ENCODE measurements around the gene BGLAP.

BGLAP gene

GRCh38 chr1:156259805-156260204 lies 17.8 kb downstream of the BGLAP start:
- DNase-seq: no peak

- no peak for DNase-seq
Measured at GRCh38 chr1:156260896-156261295, 18.9 kb downstream of the BGLAP start.

- DNase-seq: no peak
Measured at GRCh38 chr1:156262461-156263287, 20.7 kb downstream of the BGLAP start.

DNA sequence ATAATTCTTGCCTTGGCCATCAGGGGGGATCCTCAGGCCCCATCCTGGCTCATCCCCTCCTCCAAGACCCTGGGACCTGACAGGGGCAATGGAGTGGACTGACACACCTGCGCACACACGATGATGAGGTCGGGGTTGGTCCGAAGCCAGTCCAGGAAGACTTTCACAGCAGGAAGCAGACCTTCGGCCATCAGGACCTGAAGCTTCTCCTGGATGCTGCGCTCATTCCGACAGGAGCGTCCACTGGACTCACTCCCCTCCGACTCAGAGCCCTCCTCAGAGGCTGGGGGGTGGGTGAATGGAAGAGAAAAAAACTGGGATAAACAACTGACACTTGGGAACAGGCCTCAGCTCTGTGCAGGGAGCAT lies 21.3 kb downstream of the BGLAP start:
- no peak for DNase-seq

GRCh38 chr1:156266051-156266450 lies 24.1 kb downstream of the BGLAP start:
- DNase-seq: no peak

DNA sequence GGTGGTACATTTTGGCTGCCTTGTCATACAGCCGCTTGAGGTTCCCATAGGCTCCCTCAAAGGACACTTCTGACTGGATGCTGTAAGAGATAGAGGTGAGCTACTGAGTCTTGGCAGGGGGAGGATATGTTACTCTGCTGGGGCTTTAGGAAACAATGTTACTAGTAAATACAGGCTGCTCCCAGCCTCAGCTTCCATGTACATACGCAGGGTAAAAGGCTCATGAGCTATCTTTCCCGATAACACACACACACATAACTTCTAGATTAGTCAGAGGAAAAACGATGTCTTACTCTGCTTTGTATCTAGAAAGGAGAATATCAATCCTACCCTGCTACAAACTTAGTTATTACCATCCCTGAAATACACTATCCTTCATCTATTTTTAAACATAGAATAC lies 26.4 kb downstream of the BGLAP start:
- DNase-seq: no peak

DNA sequence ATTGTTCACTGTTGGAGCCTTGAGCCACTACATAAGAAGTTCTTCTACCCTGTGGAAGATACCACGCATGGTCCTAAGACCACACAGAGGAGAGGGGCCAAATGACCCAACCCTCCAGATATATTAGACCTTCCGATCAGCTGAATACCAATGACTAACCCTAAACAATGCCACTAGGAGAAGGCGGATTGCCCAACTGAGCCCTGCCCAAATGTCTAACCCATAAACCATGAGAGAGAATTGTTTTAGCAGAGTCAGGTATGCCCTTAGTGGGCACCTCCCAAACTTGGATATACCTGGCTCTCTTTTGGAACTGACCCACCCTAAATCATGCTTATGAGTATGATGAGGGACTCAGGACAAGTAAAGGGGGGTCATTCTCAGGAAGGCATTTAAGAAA lies 28.3 kb downstream of the BGLAP start:
- no peak for DNase-seq

- no peak for DNase-seq
Measured at GRCh38 chr1:156276532-156276931, 34.5 kb downstream of the BGLAP start.

DNA sequence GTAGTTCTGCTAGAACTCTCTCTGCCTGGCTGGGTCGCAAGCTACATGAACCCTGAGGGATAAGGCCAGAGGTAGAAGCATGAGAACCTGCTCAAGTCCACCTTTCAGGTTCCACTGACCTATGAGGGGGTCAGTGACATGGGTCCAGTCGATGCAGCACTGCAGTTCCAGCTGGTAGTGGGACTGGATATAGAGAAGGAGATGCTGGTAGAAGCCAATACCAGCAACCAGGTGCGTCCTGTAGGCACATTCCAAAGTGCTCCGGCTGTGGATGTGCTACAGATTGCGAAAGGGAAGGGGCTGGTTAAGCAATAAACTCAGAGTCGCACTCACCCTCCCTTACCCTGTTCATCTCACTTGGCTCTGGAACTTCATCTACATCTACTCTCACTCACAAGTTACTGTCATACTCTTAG lies 35.0 kb downstream of the BGLAP start:
- DNase-seq: no peak

DNA sequence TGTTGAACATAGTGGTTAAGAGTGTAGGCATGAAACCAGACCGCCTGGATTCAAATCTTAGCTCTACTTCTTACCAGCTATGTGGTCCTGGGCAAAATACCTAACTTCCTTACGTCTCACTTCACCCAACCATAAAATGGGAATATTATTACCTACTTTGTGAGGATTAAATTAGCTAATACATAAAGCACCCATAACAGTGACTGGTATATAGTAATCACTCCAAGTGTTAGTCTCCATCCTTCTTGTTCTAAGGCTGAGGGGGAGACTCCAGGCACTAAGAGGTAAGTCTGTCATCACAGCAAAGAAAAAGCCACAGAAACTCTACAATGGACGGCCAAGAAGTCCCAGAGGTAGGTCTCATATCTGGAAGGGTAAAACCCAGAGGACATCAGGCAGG lies 37.9 kb downstream of the BGLAP start:
- DNase-seq: no peak

GRCh38 chr1:156281281-156281680 lies 39.3 kb downstream of the BGLAP start:
- DNase-seq: peak; percentile 15 to 30

GRCh38 chr1:156281693-156282478 lies 39.9 kb downstream of the BGLAP start:
- DNase-seq: peak; percentile 18 to 26

DNA sequence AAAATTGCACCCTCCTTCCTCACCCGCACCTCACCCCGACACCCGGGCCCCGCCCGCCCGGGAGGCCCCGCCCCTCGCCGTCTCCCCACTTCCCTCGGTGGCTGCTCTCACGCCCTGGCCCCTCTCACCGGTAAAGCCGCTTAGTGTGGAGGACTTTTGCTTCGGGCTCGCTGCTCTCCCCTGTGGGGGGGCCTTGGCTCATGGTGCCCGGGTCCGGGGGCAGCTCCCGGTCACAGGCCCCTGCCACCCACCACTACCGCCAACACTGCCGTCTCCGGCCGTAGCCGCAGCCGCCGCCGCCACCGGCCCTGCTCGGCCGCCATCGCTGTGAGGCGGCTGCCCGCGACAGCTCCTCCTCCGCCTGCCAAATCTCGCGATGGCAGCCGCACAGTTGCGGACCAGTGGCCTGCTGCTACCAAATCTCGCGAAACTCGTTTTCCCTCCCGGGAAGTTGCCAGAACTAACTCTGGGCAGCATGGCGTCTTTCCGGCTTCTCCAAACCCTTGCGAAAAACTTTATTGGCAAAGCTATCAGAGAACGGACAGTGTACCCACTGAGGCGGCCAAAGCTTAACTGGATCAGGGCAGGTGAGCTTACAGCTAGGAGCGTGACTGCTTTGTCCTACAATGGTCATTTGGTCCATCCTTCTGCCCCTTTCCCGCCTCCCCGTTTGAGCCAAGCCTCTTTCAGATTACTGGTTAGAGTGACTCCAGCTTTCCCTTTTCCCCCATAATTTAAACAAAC lies 40.7 kb downstream of the BGLAP start, which contains the start of gene SMG5:
SMG5 (minus strand) TSS at position 347 of the 744 bp plus-strand sequence; CDS start at position 202, 145 bp downstream.
- peak; percentile 95 for DNase-seq

- DNase-seq: no peak
Measured at GRCh38 chr1:156283521-156283920, 41.5 kb downstream of the BGLAP start.

DNA sequence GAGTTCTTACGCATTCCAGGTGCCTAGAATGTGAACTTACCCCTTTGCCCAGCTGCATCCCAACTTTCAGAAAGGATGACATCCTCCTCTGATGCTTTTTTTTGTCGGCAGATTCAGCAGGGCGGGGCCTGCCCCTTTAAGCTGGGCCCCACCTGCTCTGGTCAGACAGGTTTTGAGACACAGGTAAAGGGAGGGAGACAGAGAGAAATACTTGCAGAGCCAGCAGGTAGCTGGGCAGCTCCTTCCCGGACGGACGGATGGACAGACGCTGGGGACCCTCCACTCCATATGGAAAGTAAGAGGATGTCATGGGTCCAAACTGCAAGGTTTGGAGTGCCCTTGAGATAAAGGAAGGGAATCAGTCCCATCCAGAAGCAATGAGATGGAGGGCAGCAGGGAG lies 42.1 kb downstream of the BGLAP start, which contains the start of gene TMEM79:
TMEM79 (plus strand) TSS at position 214 of the 400 bp plus-strand sequence. CDS start 902 bp downstream, outside the sequence.
- DNase-seq: no peak

DNA sequence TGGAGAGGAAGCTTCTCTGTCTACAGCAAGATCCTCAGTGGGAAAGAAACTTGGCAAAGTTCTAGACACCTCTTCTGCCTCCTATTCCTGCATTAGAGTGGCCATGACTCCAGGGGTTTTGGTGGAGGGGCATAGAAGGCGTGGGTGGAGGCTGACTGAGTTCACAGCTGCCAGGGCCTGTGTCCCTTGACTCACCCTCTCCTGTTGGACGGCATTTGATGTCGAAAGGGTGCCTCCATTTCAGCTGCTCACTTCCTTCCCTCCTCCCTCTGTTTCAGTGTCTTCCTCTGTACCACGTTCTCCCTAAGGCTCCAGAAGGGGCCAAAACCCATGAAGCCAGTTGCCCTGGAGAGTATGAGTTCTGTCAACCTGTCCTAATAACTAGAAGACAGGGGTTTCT lies 42.8 kb downstream of the BGLAP start:
- DNase-seq: no peak

DNA sequence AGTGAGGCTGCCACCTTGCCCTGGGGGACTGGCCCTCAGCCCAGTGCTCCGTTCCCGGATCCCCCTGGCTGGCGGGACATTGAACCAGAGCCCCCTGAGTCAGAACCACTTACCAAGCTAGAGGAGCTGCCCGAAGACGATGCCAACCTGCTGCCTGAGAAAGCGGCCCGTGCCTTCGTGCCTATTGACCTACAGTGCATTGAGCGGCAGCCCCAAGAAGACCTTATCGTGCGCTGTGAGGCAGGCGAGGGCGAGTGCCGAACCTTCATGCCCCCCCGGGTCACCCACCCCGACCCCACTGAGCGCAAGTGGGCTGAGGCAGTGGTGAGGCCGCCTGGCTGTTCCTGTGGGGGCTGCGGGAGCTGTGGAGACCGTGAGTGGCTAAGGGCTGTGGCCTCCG lies 43.5 kb downstream of the BGLAP start:
- no peak for DNase-seq

GRCh38 chr1:156286061-156286460 lies 44.1 kb downstream of the BGLAP start:
- no peak for DNase-seq

- no peak for DNase-seq
Measured at GRCh38 chr1:156289857-156290256, 47.9 kb downstream of the BGLAP start.

DNA sequence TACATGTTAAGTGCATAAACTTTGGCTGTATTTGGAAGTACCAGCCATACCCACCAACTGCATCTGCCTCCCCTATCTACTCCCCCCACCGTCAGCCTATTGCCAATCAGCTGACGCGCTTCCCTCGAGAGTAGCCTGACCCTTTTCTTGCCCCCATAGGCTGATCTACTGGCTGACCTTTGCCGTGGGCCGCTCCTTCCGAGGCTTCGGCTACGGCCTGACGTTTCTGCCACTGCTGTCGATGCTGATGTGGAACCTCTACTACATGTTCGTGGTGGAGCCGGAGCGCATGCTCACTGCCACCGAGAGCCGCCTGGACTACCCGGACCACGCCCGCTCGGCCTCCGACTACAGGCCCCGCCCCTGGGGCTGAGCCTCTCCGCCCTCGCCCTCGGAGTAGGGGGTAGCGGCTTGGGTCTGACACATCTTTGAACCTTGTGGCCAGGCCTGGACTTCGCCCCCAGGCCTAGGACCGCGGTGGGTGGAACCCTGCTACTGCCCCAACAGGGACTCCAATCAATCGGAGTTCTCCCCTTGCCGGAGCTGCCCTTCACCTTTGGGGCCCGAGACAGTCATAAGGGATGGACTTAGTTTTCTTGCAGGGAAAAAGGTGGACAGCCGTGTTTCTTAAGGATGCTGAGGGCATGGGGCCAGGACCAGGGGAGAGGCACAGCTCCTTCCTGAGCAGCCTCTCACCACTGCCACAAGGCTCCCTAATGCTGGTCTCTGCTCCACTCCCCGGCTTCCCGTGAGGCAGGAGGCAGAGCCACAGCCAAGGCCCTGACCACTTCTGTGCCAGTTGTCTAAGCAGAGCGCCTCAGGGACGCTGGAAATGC lies 49.5 kb downstream of the BGLAP start:
- no peak for DNase-seq
